HUES64 (cell line): ENCODE measurements around the gene RAD1.

Source experiments
- H3K27ac ChIP-seq: 2 replicates; pipeline ENCODE4 v1.7.0; 2013; ENCODE audit warnings: low read depth, low read length, inconsistent platforms
- H3K27me3 ChIP-seq: 2 replicates; pipeline ENCODE4 v1.6.1; 2013; ENCODE audit warnings: mild to moderate bottlenecking, low read length; ENCODE audit not compliant: insufficient read depth
- H3K36me3 ChIP-seq: 2 replicates; pipeline ENCODE4 v1.6.1; 2013; ENCODE audit warnings: mild to moderate bottlenecking, low read length; ENCODE audit not compliant: insufficient read depth
- H3K4me1 ChIP-seq: 2 replicates; pipeline ENCODE4 v1.6.1; 2013; ENCODE audit warnings: mild to moderate bottlenecking, low read length, moderate library complexity; ENCODE audit not compliant: insufficient read depth
- H3K4me3 ChIP-seq: 2 replicates; pipeline ENCODE4 v1.5.1; 2013; ENCODE audit warnings: mild to moderate bottlenecking, low read length, moderate library complexity
- H3K9ac ChIP-seq: 2 replicates; pipeline ENCODE4 v1.6.1; 2013; ENCODE audit warnings: mild to moderate bottlenecking, low read depth, low read length
- H3K9me3 ChIP-seq: 2 replicates; pipeline ENCODE4 v1.6.1; 2013; ENCODE audit warnings: low read depth, low read length; ENCODE audit not compliant: insufficient read depth
- WGBS: fragments of 150-250, 120-280 bp; methylation state at CpG from one replicate; pipeline ENCODE4 v1.1.7; 2013; ENCODE audit warnings: missing lambda C conversion rate; 5-methylcytosine and 5-hydroxymethylcytosine counted together

The RAD1 gene

DNA sequence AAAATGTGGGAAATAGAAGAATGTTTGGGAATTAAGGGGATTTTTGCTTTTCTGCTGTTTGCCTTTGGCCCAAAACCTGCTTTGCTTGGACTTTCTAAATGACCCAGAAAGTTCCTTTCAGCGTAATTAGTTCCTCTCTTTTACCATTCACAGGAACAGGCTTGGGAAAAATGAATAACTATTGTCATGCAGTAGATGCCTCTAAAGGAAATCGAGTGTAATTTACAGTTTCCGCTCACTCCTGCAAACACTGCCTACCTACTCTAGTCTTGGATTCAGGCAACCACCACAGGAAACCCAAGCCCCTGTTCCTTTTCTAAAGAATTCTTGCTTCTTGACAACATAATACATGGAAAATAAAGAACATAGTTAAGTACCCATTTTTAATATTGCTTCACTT is 51.4 kb downstream of the RAD1 start:
- WGBS, result 42% methylated on average over 3 of the region's 3 CpGs
- 0 out of 2 replicates have a peak overlapping the region, but pooled peaks have one; percentile 18 for H3K4me3 ChIP-seq
- no peaks in the 10 kb centered on the region for H3K27me3 ChIP-seq
- peaks cover 33% of the 10 kb centered on the region for H3K4me1 ChIP-seq
- no peaks in the 10 kb centered on the region for H3K36me3 ChIP-seq
- H3K27ac ChIP-seq, result peak overlapping the region; percentile 68
- H3K9me3 ChIP-seq, result no peaks in the 10 kb centered on the region
- H3K9ac ChIP-seq, result peak overlapping the region; percentile 13; the same call in 1 of the 2 replicates

DNA sequence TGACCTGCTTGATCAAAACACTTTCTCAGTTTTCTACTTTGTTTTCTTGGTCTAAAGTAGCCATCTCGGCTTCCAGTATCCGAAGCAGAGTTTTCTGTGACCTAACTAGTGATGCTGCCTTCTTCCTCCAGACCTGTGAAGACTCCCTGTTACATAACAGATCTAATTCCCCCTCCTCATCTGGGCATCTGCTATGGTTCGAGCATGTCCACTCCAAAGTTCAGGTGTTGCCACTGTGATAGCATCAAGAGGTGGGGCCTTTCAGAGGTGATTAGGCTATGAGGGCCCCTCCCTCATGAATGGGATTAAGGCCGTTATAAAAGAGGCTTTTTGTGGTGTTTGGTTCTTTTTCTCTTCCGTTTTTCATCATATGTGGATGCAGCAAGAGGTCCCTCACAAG is 56.1 kb downstream of the RAD1 start:
- Histone ChIP-seq H3K36me3 (no peaks in the 10 kb centered on the region), H3K4me3 (no peak overlapping the region), H3K9ac (no peak overlapping the region), H3K27ac (no peak overlapping the region), H3K9me3 (no peaks in the 10 kb centered on the region), H3K27me3 (no peaks in the 10 kb centered on the region), H3K4me1 (peaks cover 12% of the 10 kb centered on the region)
- WGBS, result 88% methylated on average over 5 of the region's 5 CpGs

DNA sequence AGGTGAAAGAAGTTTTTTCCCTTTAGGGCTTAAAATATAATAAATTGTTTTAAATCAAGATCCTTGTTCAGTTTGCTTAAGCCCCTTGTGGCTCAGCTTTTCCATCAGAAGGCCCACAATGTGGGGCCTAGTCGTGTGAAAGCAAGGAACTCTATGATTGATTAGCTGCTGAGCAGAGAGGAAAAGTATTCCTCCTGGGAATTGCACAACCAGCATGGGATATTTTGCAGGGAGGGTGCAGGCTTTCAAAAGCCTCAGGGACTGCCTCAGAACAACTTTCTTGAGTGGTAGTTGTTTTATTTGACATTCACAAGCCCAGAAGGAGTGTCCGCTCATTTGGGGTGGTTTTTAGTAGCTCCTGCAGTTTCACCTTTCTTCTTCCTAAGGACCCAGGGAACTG is 56.5 kb downstream of the RAD1 start:
- Histone ChIP-seq H3K27ac (no peak overlapping the region), H3K27me3 (no peaks in the 10 kb centered on the region), H3K9me3 (no peaks in the 10 kb centered on the region), H3K9ac (no peak overlapping the region), H3K4me3 (no peak overlapping the region), H3K36me3 (no peaks in the 10 kb centered on the region), H3K4me1 (peaks cover 7% of the 10 kb centered on the region; the same call in 1 of the 2 replicates)
- 45% methylated on average over 2 of the region's 2 CpGs for WGBS

DNA sequence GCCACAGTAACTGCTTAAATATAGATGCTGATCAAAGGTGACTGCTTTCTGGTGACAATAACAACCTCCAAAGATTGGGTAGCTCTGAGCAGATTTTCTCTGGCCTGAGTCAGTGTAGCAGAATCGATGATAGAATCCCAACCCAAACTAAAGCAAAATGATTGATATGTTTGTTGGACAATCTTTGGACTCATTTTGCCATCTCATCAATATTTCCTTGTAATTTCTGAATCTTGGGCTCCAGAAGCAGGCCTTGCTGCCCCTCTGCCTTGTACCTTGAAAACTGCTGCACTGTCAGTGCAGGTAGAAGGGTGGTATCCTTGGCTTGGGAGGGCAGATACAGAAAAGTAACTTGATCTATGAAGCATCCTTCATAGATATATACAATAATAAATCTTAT is 57.4 kb downstream of the RAD1 start:
- 100% methylated on average over 1 of the region's 1 CpG for WGBS
- H3K27me3 ChIP-seq, result no peaks in the 10 kb centered on the region
- H3K9ac ChIP-seq, result no peak overlapping the region
- H3K36me3 ChIP-seq, result no peaks in the 10 kb centered on the region
- H3K27ac ChIP-seq, result no peak overlapping the region
- no peaks in the 10 kb centered on the region for H3K9me3 ChIP-seq
- no peak overlapping the region for H3K4me3 ChIP-seq
- no peaks in the 10 kb centered on the region for H3K4me1 ChIP-seq

DNA sequence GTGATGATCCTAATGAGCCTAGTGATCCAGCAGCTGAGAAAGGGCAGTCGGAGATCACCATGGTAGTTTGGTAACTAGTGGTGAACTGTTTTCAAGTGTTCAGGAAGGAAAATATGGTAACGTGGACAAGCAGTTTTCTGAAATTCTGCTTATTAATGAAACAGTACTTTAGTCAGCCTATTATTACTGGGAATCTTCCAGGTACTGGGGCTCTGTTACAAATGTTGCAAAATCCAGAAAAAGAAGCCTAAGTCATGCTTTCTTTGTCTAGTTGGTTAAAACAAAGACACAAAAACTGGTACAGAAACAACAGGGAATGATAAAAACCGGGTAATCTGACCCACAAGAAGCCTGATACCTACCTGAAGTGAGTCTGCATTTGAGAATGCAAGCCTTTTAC is 58.1 kb downstream of the RAD1 start:
- no peak overlapping the region for H3K27ac ChIP-seq
- no peaks in the 10 kb centered on the region for H3K4me1 ChIP-seq
- 93% methylated on average over 3 of the region's 3 CpGs for WGBS
- H3K9ac ChIP-seq, result no peak overlapping the region
- no peaks in the 10 kb centered on the region for H3K27me3 ChIP-seq
- no peak overlapping the region for H3K4me3 ChIP-seq
- H3K9me3 ChIP-seq, result no peaks in the 10 kb centered on the region
- no peaks in the 10 kb centered on the region for H3K36me3 ChIP-seq
